Tibial artery (tissue), 4 donors: ENCODE measurements around the gene PLEKHG2.
A peak's percentile ranks its signal among the peaks of the same experiment; 100 is the strongest.

Source experiments
- DNase-seq, 2 donors: peaks; one replicate each; pipeline ENCODE4 v3.0.0-alpha.2; 2019
- H3K27ac ChIP-seq, 2 donors: fragments of 200-600 bp; sonication (generic) in 1 of 2; 1 replicate in 1 of 2; 2 replicates in 1 of 2; pipeline ENCODE4 v1.5.1; 2018 to 2019; ENCODE audit warnings: mild to moderate bottlenecking in 1 of 2
- H3K27me3 ChIP-seq, 2 donors: fragments of 200-600 bp; sonication (generic) in 1 of 2; one replicate each; pipeline versions ENCODE4 v1.5.1 to v1.6.0; 2016 to 2019
- H3K36me3 ChIP-seq, 3 donors: fragments of 200-600 bp; sonication (generic) in 2 of 3; one replicate each; pipeline ENCODE4 v1.5.1; 2016 to 2019; ENCODE audit warnings: mild to moderate bottlenecking in 2 of 3
- H3K4me1 ChIP-seq, 4 donors: fragments of 200-600 bp; sonication (generic) in 2 of 4; 1 replicate in 3 of 4; 2 replicates in 1 of 4; pipeline ENCODE4 v1.5.1; 2016 to 2019
- H3K4me3 ChIP-seq, 2 donors: fragments of 200-600 bp; sonication (generic) in 1 of 2; 1 replicate in 1 of 2; 2 replicates in 1 of 2; pipeline ENCODE4 v1.5.1; 2018 to 2019; ENCODE audit warnings: mild to moderate bottlenecking in 2 of 2
- H3K9me3 ChIP-seq, 3 donors: fragments of 200-600 bp; sonication (generic) in 1 of 3; one replicate each; pipeline ENCODE4 v1.5.1; 2016 to 2019
- CTCF ChIP-seq, 2 experiments: fragments of 200-600 bp in 1 of 2; fragments of 450-650 bp in 1 of 2; IDR thresholded peaks; one replicate each; pipeline ENCODE4 v1.5.1; 2017 to 2019; ENCODE audit warnings: antibody characterized with exemption in 2 of 2, mild to moderate bottlenecking in 1 of 2, moderate library complexity in 1 of 2
- intact Hi-C: fragments of 100-400 bp; cut with DNase I; formaldehyde crosslinking; loops from one replicate; pipeline ENCODE4 v1.15.0; 2023; ENCODE audit warnings: low total_unique reads

PLEKHG2 gene

GRCh38 chr19:39411081-39411831 is 1.2 kb upstream of the PLEKHG2 start:
- DNase-seq: peak; percentile 69 to 85
- H3K27me3 ChIP-seq: no peaks in the 10 kb centered on the region
- peaks cover 21 to 28% (median 23%) of the 10 kb centered on the region in 3 donors for H3K36me3 ChIP-seq
- peak overlapping the region; percentile 92 to 96 for H3K4me3 ChIP-seq
- H3K9me3 ChIP-seq: no peaks in the 10 kb centered on the region
- H3K27ac ChIP-seq: peak overlapping the region; percentile 99 to 100
- intact Hi-C loops: no loop called here
- no peak for TF ChIP-seq CTCF (IDR thresholded peaks at IDR 0.05)
- H3K4me1 ChIP-seq: peaks cover 0 to 40% (median 34%) of the 10 kb centered on the region in 4 donors

- H3K4me1 ChIP-seq: peaks cover 0 to 44% (median 39%) of the 10 kb centered on the region in 4 donors
- peak; percentile 95 to 97 for DNase-seq
- H3K27me3 ChIP-seq: no peaks in the 10 kb centered on the region
- H3K9me3 ChIP-seq: no peaks in the 10 kb centered on the region
- peak overlapping the region; percentile 99 to 100 for H3K27ac ChIP-seq
- peaks cover 21 to 33% (median 27%) of the 10 kb centered on the region in 3 donors for H3K36me3 ChIP-seq
- H3K4me3 ChIP-seq: peak overlapping the region; percentile 92 to 96
- peak; percentile 93 to 98 for TF ChIP-seq CTCF (IDR thresholded peaks at IDR 0.05)
- intact Hi-C loops: no loop called here
These were observed 703 bp upstream of the PLEKHG2 start for GRCh38 chr19:39411832-39412099.

DNA sequence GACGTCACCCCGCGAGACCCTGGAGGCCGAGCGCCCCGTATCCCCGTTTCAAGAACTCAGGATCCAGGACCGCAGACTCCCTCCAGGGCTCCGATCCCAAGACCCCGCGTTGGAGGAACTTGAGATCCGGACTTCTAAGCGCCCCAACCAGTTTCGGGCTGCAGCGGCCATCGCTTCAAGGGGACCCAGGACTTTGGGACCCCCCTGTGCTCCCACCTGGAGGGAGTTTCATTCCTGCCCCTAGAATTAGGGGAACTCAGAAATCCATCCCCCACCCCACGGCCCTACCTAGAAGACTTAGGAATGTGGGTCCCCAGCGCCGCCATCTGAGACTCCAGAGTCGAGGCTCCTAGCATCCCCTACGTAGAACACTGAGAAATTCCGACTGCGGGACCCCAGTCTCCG is 400 bp downstream of the PLEKHG2 start:
- Histone ChIP-seq H3K4me3 (peak overlapping the region; percentile 92 to 96), H3K4me1 (peaks cover 0 to 46% (median 41%) of the 10 kb centered on the region in 4 donors), H3K27me3 (no peaks in the 10 kb centered on the region), H3K36me3 (peaks cover 17 to 33% (median 26%) of the 10 kb centered on the region in 3 donors), H3K27ac (peak overlapping the region; percentile 99 to 100), H3K9me3 (no peaks in the 10 kb centered on the region)
- TF ChIP-seq CTCF (IDR thresholded peaks at IDR 0.05): no peak
- intact Hi-C loops: no loop called here
- DNase-seq: peak in 1 of 2 donors; percentile 60

DNA sequence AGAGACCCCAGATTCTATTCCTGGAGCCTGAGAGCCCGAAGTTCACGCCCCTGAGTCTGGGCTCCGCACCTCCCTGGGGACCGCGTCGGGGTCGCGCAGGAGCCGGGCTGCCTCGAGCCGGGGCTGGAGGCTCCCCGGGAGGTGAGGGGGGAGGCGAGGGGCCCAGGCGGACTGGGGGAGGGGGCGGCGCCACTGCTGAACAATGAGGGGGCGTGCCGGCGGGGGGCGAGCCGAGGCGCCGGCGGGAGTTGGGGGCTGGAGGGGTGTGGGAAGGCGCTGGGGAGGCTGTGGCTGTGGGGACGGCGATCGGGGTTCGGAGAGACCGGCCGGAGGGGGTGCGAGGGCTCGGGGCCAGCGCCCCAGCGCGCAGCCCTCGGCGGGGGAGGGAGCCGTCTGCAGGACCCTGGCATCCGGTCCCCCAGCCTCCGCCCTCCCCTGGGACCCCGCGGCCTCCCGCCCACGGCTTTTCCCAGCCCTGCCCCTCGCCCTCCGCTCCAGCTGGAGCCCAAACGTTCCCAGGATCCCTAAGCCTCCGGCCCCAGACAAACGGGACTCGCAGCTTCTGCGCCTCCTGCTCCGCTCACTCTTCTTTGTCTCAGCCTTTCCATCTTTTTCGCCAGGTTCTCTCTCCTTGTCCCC is 922 bp downstream of the PLEKHG2 start:
- H3K27me3 ChIP-seq: no peaks in the 10 kb centered on the region
- intact Hi-C loops: no loop called here
- TF ChIP-seq CTCF (IDR thresholded peaks at IDR 0.05): no peak
- peaks cover 0 to 46% (median 41%) of the 10 kb centered on the region in 4 donors for H3K4me1 ChIP-seq
- peak; percentile 69 to 92 for DNase-seq
- H3K4me3 ChIP-seq: peak overlapping the region; percentile 92 to 96
- peaks cover 17 to 33% (median 26%) of the 10 kb centered on the region in 3 donors for H3K36me3 ChIP-seq
- H3K9me3 ChIP-seq: no peaks in the 10 kb centered on the region
- peak overlapping the region; percentile 99 to 100 for H3K27ac ChIP-seq

GRCh38 chr19:39413911-39414608 is 1.6 kb downstream of the PLEKHG2 start:
- H3K27me3 ChIP-seq: no peaks in the 10 kb centered on the region
- DNase-seq: peak; percentile 59 to 78
- peak overlapping the region; percentile 92 to 96 for H3K4me3 ChIP-seq
- H3K4me1 ChIP-seq: peaks cover 0 to 46% (median 41%) of the 10 kb centered on the region in 4 donors
- H3K36me3 ChIP-seq: peaks cover 17 to 33% (median 26%) of the 10 kb centered on the region in 3 donors
- H3K9me3 ChIP-seq: no peaks in the 10 kb centered on the region
- TF ChIP-seq CTCF (IDR thresholded peaks at IDR 0.05): no peak
- intact Hi-C loops: no loop called here
- H3K27ac ChIP-seq: peak overlapping the region; percentile 99 to 100
